RWPE1 (cell line): Measurements from ENCODE around the gene NINJ2.
"Not testable (repeated sequence)": the region's sequence is repeated elsewhere in the genome, so short reads cannot be mapped to it uniquely, and the experiment has no call there.

Source experiments
- CTCF ChIA-PET: fragments of 350-600 bp; sonication (Branson Sonifier 250); formaldehyde crosslinking; extraction: SDS; loops from one replicate; lab custom pipeline; 2021; lab: Yijun Ruan, JAX
- POLR2A ChIA-PET: fragments of 400-600 bp; formaldehyde crosslinking; extraction: SDS; loops from one replicate; lab custom pipeline; 2020; ENCODE audit warnings: antibody characterized with exemption; ENCODE audit not compliant: low non-redundant PET; lab: Yijun Ruan, JAX
- DNase-seq: peaks from one replicate; pipeline ENCODE4 v3.0.0; 2012; ENCODE audit warnings: low spot score
- H3K27ac ChIP-seq: fragments of 450-650 bp; 2 replicates; pipeline ENCODE4 v1.5.1; 2017
- CTCF ChIP-seq: fragments of 450-650 bp; conservative IDR thresholded peaks from 2 replicates; pipeline ENCODE4 v1.5.1; 2017; ENCODE audit warnings: low read depth, mild to moderate bottlenecking

NINJ2 gene

GRCh38 chr12:643475-644302, 19.6 kb downstream of the NINJ2 start:
- peak overlapping the region; percentile 72 for H3K27ac ChIP-seq
- ChIA-PET POLR2A (no interaction called here), CTCF (interaction anchor here (0.7 to 1.6 kb wide), 3 partner anchors 29 to 111 kb away, joined by 3 to 5 read pairs (median 4); no protein-coding TSS in a partner anchor)
- TF ChIP-seq CTCF = no peak
- DNase-seq = no peak

GRCh38 chr12:642633-643474, 20.4 kb downstream of the NINJ2 start:
- peak; percentile 64 for DNase-seq
- H3K27ac ChIP-seq = peak overlapping the region; percentile 72
- TF ChIP-seq CTCF = no peak
- ChIA-PET POLR2A (no interaction called here), CTCF (interaction anchor here (1.0 to 1.6 kb wide), 2 partner anchors 28 to 67 kb away, joined by 4 to 5 read pairs; no protein-coding TSS in a partner anchor)

GRCh38 chr12:641321-641720, 21.9 kb downstream of the NINJ2 start:
- CTCF ChIA-PET, POLR2A ChIA-PET, DNase-seq, H3K27ac ChIP-seq: not testable (repeated sequence)

GRCh38 chr12:640773-641172, 22.5 kb downstream of the NINJ2 start:
- ChIA-PET CTCF (no interaction called here), POLR2A (no interaction called here)
- no peak for TF ChIP-seq CTCF
- DNase-seq = no peak
- no peak overlapping the region for H3K27ac ChIP-seq

GRCh38 chr12:639988-640387, 23.3 kb downstream of the NINJ2 start:
- DNase-seq = no peak
- CTCF ChIA-PET = no interaction called here
- POLR2A ChIA-PET = no interaction called here
- no peak overlapping the region for H3K27ac ChIP-seq
- TF ChIP-seq CTCF = no peak

- H3K27ac ChIP-seq = no peak overlapping the region
- CTCF ChIA-PET = no interaction called here
- POLR2A ChIA-PET = no interaction called here
These were observed 23.7 kb downstream of the NINJ2 start for GRCh38 chr12:639566-639965.

More at GRCh38 chr12:639566-639965, 23.7 kb downstream of the NINJ2 start:
- DNase-seq = no peak
- TF ChIP-seq CTCF = no peak
